ENCODE measurements around the gene FRMPD2.
"Not testable (repeated sequence)": the region's sequence is repeated elsewhere in the genome, so short reads cannot be mapped to it uniquely, and the experiment has no call there.

The FRMPD2 gene

GRCh38 chr10:48290286-48290685 lies 15.8 kb upstream of the FRMPD2 start:
- DNase-seq, result no peak

GRCh38 chr10:48289501-48290238 lies 15.2 kb upstream of the FRMPD2 start:
- DNase-seq, result peak in 47 of 58 donors; percentile 6 to 73 (median 42)

GRCh38 chr10:48288661-48289060 lies 14.2 kb upstream of the FRMPD2 start:
- no peak for DNase-seq

- peak in 54 of 58 donors; percentile 26 to 92 (median 75) for DNase-seq
Observed at GRCh38 chr10:48287417-48288391, 13.2 kb upstream of the FRMPD2 start.

GRCh38 chr10:48286356-48286755 lies 11.9 kb upstream of the FRMPD2 start:
- DNase-seq, result no peak

- no peak for DNase-seq
Observed at GRCh38 chr10:48285710-48286109, 11.2 kb upstream of the FRMPD2 start.

- DNase-seq, result no peak
Observed at GRCh38 chr10:48284811-48285210, 10.3 kb upstream of the FRMPD2 start.

- no peak for DNase-seq
Observed at GRCh38 chr10:48284002-48284546, 9.6 kb upstream of the FRMPD2 start.

- no peak for DNase-seq
Observed at GRCh38 chr10:48282829-48283228, 8.3 kb upstream of the FRMPD2 start.

- not testable (repeated sequence) for DNase-seq
Observed at GRCh38 chr10:48281697-48282096, 7.2 kb upstream of the FRMPD2 start.

- DNase-seq, result no peak
Observed at GRCh38 chr10:48279081-48279751, 4.7 kb upstream of the FRMPD2 start.

GRCh38 chr10:48277093-48277492 lies 2.6 kb upstream of the FRMPD2 start:
- no peak for DNase-seq

GRCh38 chr10:48273741-48274140 lies 755 bp downstream of the FRMPD2 start:
- no peak for DNase-seq

- no peak for DNase-seq
Observed at GRCh38 chr10:48272682-48273081, 1.8 kb downstream of the FRMPD2 start.

- DNase-seq, result peak in 10 of 58 donors; percentile 8 to 57 (median 20)
Observed at GRCh38 chr10:48271047-48271730, 3.3 kb downstream of the FRMPD2 start.

- no peak for DNase-seq
Observed at GRCh38 chr10:48266528-48266927, 8.0 kb downstream of the FRMPD2 start.

- no peak for DNase-seq
Observed at GRCh38 chr10:48258105-48258504, 16.4 kb downstream of the FRMPD2 start.

- no peak for DNase-seq
Observed at GRCh38 chr10:48257407-48257961, 17.0 kb downstream of the FRMPD2 start.

GRCh38 chr10:48255722-48256121 lies 18.8 kb downstream of the FRMPD2 start:
- DNase-seq, result no peak

- no peak for DNase-seq
Observed at GRCh38 chr10:48254750-48255512, 19.6 kb downstream of the FRMPD2 start.
